Right ventricle myocardium inferior (tissue), 1 donor: ENCODE data around the gene BRD3. TPM values are rescaled to one million over a fixed set of nuclear protein-coding genes. Genes with fewer than 3 reads are reported as not detected.
A peak's percentile ranks its signal among the peaks of the same experiment; 100 is the strongest.

Experiments used
- ATAC-seq: fragments of 200-7000 bp; cut with Tn5 transposase; one replicate; pipeline ENCODE4 v1.9.1; 2020; ENCODE audit warnings: mild to moderate bottlenecking, moderate library complexity
- DNase-seq: peaks from one replicate; pipeline ENCODE4 v3.0.0; 2021; ENCODE audit errors: missing footprints
- intact Hi-C: fragments of 100-400 bp; cut with DNase I; formaldehyde crosslinking; loops from one replicate; pipeline ENCODE4 v1.11.0; 2022
- total RNA-seq: library from RNA; stranded (reverse); fragmentation: NEBNext Ultra II Directional; extraction: Animal tissue kit (Norgen Biotek cat#: 25700); gene quantifications from one replicate; pipeline ENCODE4 v1.2.1, GENCODE V29; 2021
- donor health status: DM: no; HTN: yes; CAD: no; lungs with severe emphysema.

The BRD3 gene
- total RNA-seq, 1 donor from 2014 or later, result 31.6 TPM

DNA sequence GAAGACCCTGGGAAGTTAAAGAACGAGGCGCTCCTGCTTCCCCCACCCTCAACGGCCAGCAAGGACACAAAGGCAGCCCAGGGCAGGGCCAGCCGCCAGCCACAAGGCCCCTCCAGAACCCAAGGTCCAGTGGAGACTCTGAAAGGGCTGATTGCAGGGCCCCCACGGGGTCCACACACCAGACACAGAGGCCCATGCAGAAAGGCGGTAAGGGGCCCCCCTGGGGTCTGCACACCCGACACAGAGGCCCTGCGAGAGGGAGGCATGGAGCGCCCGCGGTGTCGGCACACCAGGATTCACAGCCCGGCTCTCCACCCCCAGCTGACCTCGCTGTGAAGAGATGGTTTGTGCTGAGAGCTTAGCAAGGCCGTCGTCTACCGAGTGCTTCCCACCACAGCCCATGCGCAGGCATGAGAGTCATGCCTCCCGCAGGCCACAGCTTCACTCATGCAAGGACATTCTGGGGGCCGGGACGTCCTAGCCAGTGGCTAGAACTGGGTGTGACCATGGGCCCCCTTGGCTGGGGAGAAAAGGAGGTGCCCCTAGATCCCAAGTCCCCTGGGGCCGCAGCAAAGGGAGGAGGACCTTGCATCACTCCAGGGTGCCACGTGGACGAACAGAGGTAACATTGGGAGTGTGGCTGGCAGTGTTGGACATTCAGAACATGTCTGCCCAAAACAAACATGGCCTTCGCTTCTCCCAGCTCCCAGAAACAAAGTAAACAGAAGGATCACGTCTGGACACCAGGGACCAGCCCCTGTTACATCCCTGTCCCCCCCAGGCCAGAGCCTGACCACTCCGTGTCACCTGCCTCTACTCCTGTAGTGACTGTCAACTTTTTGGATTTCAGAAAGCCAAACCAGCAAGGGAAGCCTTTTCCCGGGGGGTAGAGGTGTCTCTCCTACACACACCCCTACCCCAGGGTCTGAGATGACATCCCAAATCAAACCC lies 9.8 kb downstream of the BRD3 start:
- intact Hi-C loops, result no loop called here
- ATAC-seq, result no peak
- DNase-seq, result no peak

- intact Hi-C loops, result no loop called here
- no peak for DNase-seq
- ATAC-seq, result no peak
Measured at GRCh38 chr9:134057307-134057657, 10.5 kb downstream of the BRD3 start.

GRCh38 chr9:134056483-134057306 lies 11.1 kb downstream of the BRD3 start:
- ATAC-seq (no peak), DNase-seq (no peak)
- intact Hi-C loops, result no loop called here

DNA sequence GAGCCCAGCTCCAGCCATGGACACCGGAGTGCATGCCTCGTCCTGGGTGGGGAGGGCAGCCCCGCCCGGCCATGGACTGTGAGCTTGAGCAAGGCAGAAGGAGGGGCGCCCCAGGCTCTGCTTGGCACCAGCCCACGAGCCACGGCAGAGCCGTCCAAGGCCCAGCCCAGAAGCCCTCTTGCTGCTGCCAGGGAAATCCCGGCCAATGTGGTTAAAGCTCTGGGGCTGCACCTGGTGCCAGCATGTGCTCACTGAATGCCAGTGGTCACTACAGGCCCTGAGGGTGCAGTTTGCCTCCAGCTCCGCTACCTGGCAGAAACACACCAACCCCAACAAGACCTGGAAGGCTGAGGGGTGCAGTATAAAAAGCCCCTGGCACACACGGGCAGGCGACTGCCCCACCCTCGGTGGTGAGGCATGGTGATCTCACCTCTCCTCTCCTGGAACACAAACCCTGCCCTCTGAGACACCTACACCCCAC lies 11.8 kb downstream of the BRD3 start:
- DNase-seq, result peak; percentile 88
- intact Hi-C loops, result no loop called here
- ATAC-seq, result peak; percentile 86

GRCh38 chr9:134054891-134055811 lies 12.7 kb downstream of the BRD3 start:
- ATAC-seq (no peak), DNase-seq (peak; percentile 32)
- intact Hi-C loops, result no loop called here

- intact Hi-C loops, result no loop called here
- DNase-seq, result peak; percentile 64
- no peak for ATAC-seq
Measured at GRCh38 chr9:134053941-134054761, 13.7 kb downstream of the BRD3 start.

DNA sequence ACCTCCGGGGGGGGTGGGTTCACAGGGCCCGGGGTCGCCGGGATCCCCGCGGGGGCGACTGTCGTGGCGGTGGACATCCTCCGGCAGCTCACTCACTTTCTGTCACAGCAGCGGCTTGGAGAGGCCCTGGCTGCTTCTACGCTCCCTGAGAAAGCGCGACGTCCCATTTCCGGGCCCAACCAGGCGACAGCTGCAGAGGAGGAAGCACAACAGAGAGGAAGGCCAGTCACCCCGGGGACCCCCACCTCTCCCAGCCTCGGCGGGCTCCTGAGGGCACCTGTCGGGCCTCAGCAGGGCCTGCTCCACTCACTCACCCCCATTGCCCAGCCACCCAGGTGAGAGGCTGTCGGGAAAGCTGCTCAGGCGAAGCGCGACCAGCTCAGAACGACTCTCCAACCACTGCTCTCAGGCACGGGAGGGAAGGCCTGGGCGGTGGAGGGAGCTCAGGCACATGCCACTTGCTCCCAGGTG lies 14.4 kb downstream of the BRD3 start:
- ATAC-seq (no peak), DNase-seq (peak; percentile 50)
- intact Hi-C loops, result no loop called here

GRCh38 chr9:134052941-134053340 lies 14.9 kb downstream of the BRD3 start:
- ATAC-seq (no peak), DNase-seq (peak; percentile 37)
- intact Hi-C loops, result no loop called here

DNA sequence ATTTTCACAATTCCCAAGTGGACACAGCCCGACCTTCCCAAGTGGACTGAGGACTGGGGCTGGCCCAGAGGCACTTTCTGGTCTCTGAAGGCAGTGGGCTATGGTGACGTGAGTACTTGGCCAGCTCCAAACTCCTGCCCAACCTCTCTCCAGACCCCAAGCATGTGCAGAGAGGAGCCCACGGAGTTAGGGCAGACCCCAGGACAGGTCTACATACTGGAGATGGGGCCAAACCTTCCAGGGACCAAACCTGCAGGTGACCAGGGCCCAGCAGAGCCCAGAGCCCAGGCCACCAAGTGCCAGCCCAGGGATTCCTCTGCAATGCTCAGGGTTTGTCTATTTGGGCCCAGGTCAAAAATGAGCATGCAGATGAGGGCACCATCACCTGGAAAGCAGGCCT lies 15.3 kb downstream of the BRD3 start:
- DNase-seq (peak; percentile 18), ATAC-seq (no peak)
- intact Hi-C loops, result no loop called here

- ATAC-seq, result no peak
- DNase-seq, result peak; percentile 21
- intact Hi-C loops, result no loop called here
Measured at GRCh38 chr9:134051319-134051718, 16.5 kb downstream of the BRD3 start.

DNA sequence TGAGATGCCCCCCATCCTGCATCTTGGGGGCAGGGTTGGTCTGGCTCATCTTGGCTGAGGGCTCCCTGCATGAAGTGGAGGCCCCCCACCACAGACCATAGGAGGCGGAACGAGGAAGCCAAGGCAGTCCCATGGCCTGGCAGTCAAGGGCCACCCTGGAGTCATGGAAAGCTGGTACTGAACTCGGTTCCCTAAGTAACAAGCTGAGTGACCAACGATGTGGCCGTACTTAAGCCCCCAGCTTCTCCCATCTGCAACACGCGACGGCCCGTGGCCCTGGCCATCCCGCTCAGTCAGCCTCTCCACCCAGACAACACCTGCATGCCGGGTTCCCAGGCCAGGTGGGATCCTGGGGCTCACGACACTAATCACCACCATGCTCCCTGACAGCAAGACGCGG lies 17.1 kb downstream of the BRD3 start:
- intact Hi-C loops, result no loop called here
- ATAC-seq (no peak), DNase-seq (peak; percentile 27)

GRCh38 chr9:134049772-134050588 lies 17.8 kb downstream of the BRD3 start:
- intact Hi-C loops, result loop anchor here (5.0 kb wide), 1 partner anchor 87 kb away; the partner anchor contains the start of gene WDR5
- ATAC-seq (no peak), DNase-seq (peak; percentile 54)

DNA sequence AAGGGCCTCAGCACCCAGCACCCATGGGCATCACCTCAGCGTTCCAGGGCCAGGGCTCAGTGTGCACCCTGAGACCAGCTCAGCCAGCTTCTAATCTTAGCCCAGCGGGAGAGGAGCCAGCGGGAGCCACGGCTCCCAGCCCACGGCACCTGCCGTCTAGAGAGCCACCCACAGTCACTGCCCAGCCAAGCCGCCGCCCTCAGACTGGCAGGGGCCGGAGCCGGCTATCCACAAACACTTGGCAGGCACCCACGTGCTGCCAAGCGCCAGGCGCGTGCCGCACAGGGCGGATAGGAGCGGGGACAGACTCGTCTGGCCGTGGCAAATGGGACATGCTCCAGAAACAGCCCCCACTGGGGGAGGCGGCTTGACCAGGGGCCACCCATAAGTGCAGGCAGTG lies 18.6 kb downstream of the BRD3 start:
- ATAC-seq, result peak; percentile 84
- DNase-seq, result peak; percentile 85
- intact Hi-C loops, result loop anchor here (5.0 kb wide), 1 partner anchor 88 kb away; the partner anchor contains the start of gene WDR5

DNA sequence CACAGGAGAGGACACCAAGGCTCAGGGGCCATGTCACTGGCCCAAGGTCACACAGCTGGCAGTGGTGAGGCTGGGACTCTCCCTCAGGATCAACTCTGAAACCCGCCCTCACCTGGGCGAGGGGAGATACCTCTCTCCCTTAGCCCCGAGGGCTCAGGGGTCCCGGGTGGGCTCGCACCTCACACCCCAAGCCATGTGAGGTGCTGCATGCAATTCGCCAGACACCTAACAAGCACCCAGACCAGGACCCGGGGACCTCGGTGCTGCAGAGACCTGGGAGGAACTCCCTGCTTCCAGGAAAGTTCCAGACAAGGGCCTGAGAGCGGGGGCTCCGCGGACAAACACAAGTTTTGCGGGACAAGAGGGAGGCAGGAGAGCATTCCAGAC lies 19.3 kb downstream of the BRD3 start:
- ATAC-seq, result no peak
- DNase-seq, result peak; percentile 17
- intact Hi-C loops, result loop anchor here (5.0 kb wide), 1 partner anchor 89 kb away; the partner anchor contains the start of gene WDR5

GRCh38 chr9:134047868-134048581 lies 19.8 kb downstream of the BRD3 start:
- intact Hi-C loops, result loop anchor here (5.0 kb wide), 1 partner anchor 89 kb away; the partner anchor contains the start of gene WDR5
- DNase-seq (peak; percentile 59), ATAC-seq (no peak)
